ENCODE results near the gene ZNF358.

- TF ChIP-seq CTCF (conservative IDR thresholded peaks at IDR 0.05), result no peak
- no peak for TF ChIP-seq ZFX (IDR thresholded peaks at IDR 0.05)
Observed at GRCh38 chr19:7554990-7555864, 39.3 kb downstream of the ZNF358 start.
